ENCODE measurements around the gene SYTL5.
A peak's percentile ranks its signal among the peaks of the same experiment; 100 is the strongest.

GRCh38 chrX:38166478-38167083 is 160.2 kb downstream of the SYTL5 start:
- no peak for TF ChIP-seq TAF1 (conservative IDR thresholded peaks at IDR 0.05)
- TF ChIP-seq ATF3 (IDR thresholded peaks at IDR 0.05) = no peak
- peak; percentile 52 for TF ChIP-seq CTCF (IDR thresholded peaks at IDR 0.05; ENCODE audit: low read depth, low read length, missing input control)
- no peak for TF ChIP-seq JUND (IDR thresholded peaks at IDR 0.05)
- no peak for TF ChIP-seq EGR1 (IDR thresholded peaks at IDR 0.05; ENCODE audit: low read depth in 2 of 2)
- TF ChIP-seq RAD21 (IDR thresholded peaks at IDR 0.05) = peak; percentile 76 to 81
- TF ChIP-seq GABPA (IDR thresholded peaks at IDR 0.05 in 1 of 2, conservative IDR thresholded peaks at IDR 0.05 in 1 of 2) = no peak
- TF ChIP-seq HNF4A (conservative IDR thresholded peaks at IDR 0.05) = no peak
- TF ChIP-seq FOXA1 (IDR thresholded peaks at IDR 0.05) = no peak

Measured in liver (tissue), 3 donors.